ENCODE results near the gene CHN2. TPM values are rescaled to one million over a fixed set of nuclear protein-coding genes. Genes with fewer than 3 reads are reported as not detected.

CHN2 gene
- polyA plus RNA-seq, 1 donor: 10.5 TPM

- DNase-seq: no peak
Measured at GRCh38 chr7:29340696-29341095, 146.1 kb downstream of the CHN2 start.

GRCh38 chr7:29341156-29341555, 146.6 kb downstream of the CHN2 start:
- no peak for DNase-seq

- no peak for DNase-seq
Measured at GRCh38 chr7:29342761-29343160, 148.2 kb downstream of the CHN2 start.

- DNase-seq: no peak
Measured at GRCh38 chr7:29343399-29343798, 148.8 kb downstream of the CHN2 start.

GRCh38 chr7:29344334-29344978, 149.9 kb downstream of the CHN2 start:
- DNase-seq: no peak

- no peak for DNase-seq
Measured at GRCh38 chr7:29345590-29345989, 151.0 kb downstream of the CHN2 start.

- no peak for DNase-seq
Measured at GRCh38 chr7:29346231-29346978, 151.8 kb downstream of the CHN2 start.

- no peak for DNase-seq
Measured at GRCh38 chr7:29349362-29349761, 154.8 kb downstream of the CHN2 start.

- no peak for DNase-seq
Measured at GRCh38 chr7:29350351-29350750, 155.8 kb downstream of the CHN2 start.

- DNase-seq: no peak
Measured at GRCh38 chr7:29352041-29352440, 157.5 kb downstream of the CHN2 start.

- DNase-seq: no peak
Measured at GRCh38 chr7:29353810-29354209, 159.2 kb downstream of the CHN2 start.

GRCh38 chr7:29354340-29354739, 159.8 kb downstream of the CHN2 start:
- no peak for DNase-seq

GRCh38 chr7:29355388-29355787, 160.8 kb downstream of the CHN2 start:
- DNase-seq: no peak

- DNase-seq: no peak
Measured at GRCh38 chr7:29356631-29357030, 162.1 kb downstream of the CHN2 start.

- DNase-seq: no peak
Measured at GRCh38 chr7:29359482-29360093, 165.0 kb downstream of the CHN2 start.

GRCh38 chr7:29360633-29361625, 166.4 kb downstream of the CHN2 start:
- DNase-seq: peak; percentile 30

GRCh38 chr7:29362380-29362779, 167.8 kb downstream of the CHN2 start:
- no peak for DNase-seq

- DNase-seq: no peak
Measured at GRCh38 chr7:29363636-29364425, 169.3 kb downstream of the CHN2 start.

- DNase-seq: no peak
Measured at GRCh38 chr7:29364661-29365060, 170.1 kb downstream of the CHN2 start.

GRCh38 chr7:29365423-29365822, 170.8 kb downstream of the CHN2 start:
- no peak for DNase-seq

- no peak for DNase-seq
Measured at GRCh38 chr7:29367784-29368183, 173.2 kb downstream of the CHN2 start.
